GM23338 (cell line): Measurements from ENCODE around the gene GLI3. TPM values are rescaled to one million over a fixed set of nuclear protein-coding genes. Genes with fewer than 3 reads are reported as not detected.

Experiments used
- ATAC-seq: fragments of 200-7000 bp; cut with Tn5 transposase; 3 replicates; pipeline ENCODE4 v1.9.1; 2020
- DNase-seq: peaks from one replicate; pipeline ENCODE4 v3.0.0-alpha.2; 2015; ENCODE audit warnings: low spot score
- H2AFZ ChIP-seq: fragments of 200-600 bp; sonication (generic); 2 replicates; pipeline ENCODE4 v1.8.0; 2016; ENCODE audit warnings: antibody characterized with exemption, mild to moderate bottlenecking, moderate library complexity
- H3F3A ChIP-seq: fragments of 200-600 bp; sonication (generic); replicated peaks from 2 replicates; pipeline ENCODE4 v1.8.0; 2017; ENCODE audit warnings: antibody characterized with exemption, mixed run types, low read depth
- H3K27ac ChIP-seq: fragments of 200-600 bp; sonication (generic); 2 replicates; pipeline ENCODE4 v1.6.1; 2016; ENCODE audit warnings: low read depth
- H3K27me3 ChIP-seq: fragments of 200-600 bp; sonication (generic); 2 replicates; pipeline ENCODE4 v1.8.0; 2016; ENCODE audit warnings: mild to moderate bottlenecking, mixed run types, moderate library complexity; ENCODE audit not compliant: insufficient read depth
- H3K36me3 ChIP-seq: fragments of 200-600 bp; sonication (generic); 2 replicates; pipeline ENCODE4 v1.8.0; 2016; ENCODE audit warnings: mild to moderate bottlenecking; ENCODE audit not compliant: insufficient read depth
- H3K4me1 ChIP-seq: fragments of 200-600 bp; sonication (generic); 2 replicates; pipeline ENCODE4 v1.8.0; 2016; ENCODE audit warnings: mild to moderate bottlenecking, moderate library complexity; ENCODE audit not compliant: insufficient read depth
- H3K4me2 ChIP-seq: fragments of 200-600 bp; sonication (generic); 2 replicates; pipeline ENCODE4 v1.7.1; 2017; ENCODE audit warnings: mixed run types
- H3K4me3 ChIP-seq: fragments of 200-600 bp; sonication (generic); 2 replicates; pipeline ENCODE4 v1.6.1; 2016; ENCODE audit warnings: mixed run types
- H3K79me2 ChIP-seq: fragments of 200-600 bp; sonication (generic); replicated peaks from 2 replicates; pipeline ENCODE4 v1.8.0; 2017; ENCODE audit warnings: mild to moderate bottlenecking; ENCODE audit not compliant: insufficient read depth
- H3K9me2 ChIP-seq: fragments of 200-600 bp; sonication (generic); 2 replicates; pipeline ENCODE4 v1.8.0; 2017; ENCODE audit not compliant: insufficient read depth
- H4K20me1 ChIP-seq: fragments of 200-600 bp; sonication (generic); replicated peaks from 2 replicates; pipeline ENCODE4 v1.8.0; 2017; ENCODE audit warnings: mild to moderate bottlenecking; ENCODE audit not compliant: insufficient read depth
- H3K27ac Mint-ChIP-seq: 2 replicates; pipeline ENCODE4 v1.8.0; 2020; ENCODE audit warnings: inconsistent platforms, mild to moderate bottlenecking, moderate library complexity, mixed read lengths
- H3K27me3 Mint-ChIP-seq: 3 replicates; pipeline ENCODE4 v1.8.0; 2022; ENCODE audit warnings: low read depth, mild to moderate bottlenecking, moderate library complexity, mixed read lengths, inconsistent platforms; ENCODE audit not compliant: insufficient read depth, poor library complexity
- H3K36me3 Mint-ChIP-seq: 3 replicates; pipeline ENCODE4 v1.8.0; 2021; ENCODE audit warnings: low read depth, mild to moderate bottlenecking, inconsistent platforms, moderate library complexity, mixed read lengths
- H3K4me1 Mint-ChIP-seq: 3 replicates; pipeline ENCODE4 v1.8.0; 2020; ENCODE audit warnings: mild to moderate bottlenecking, inconsistent platforms, mixed read lengths
- H3K4me3 Mint-ChIP-seq: 3 replicates; pipeline ENCODE4 v1.8.0; 2021; ENCODE audit warnings: moderate library complexity, mild to moderate bottlenecking, inconsistent platforms, mixed read lengths
- H3K9me3 Mint-ChIP-seq: 3 replicates; pipeline ENCODE4 v1.8.0; 2020; ENCODE audit warnings: moderate library complexity, mild to moderate bottlenecking, inconsistent platforms, mixed read lengths
- CREB1 ChIP-seq: fragments of 250-450 bp; sonication (Bioruptor Pico); IDR thresholded peaks from 2 replicates; pipeline ENCODE4 v1.5.0; 2020; ENCODE audit warnings: low read depth, mild to moderate bottlenecking, moderate library complexity
- EZH2 ChIP-seq: fragments of 200-600 bp; sonication (generic); IDR thresholded peaks from one replicate; pipeline ENCODE4 v1.8.0; 2017; ENCODE audit warnings: antibody characterized with exemption, mild to moderate bottlenecking, low read depth; ENCODE audit not compliant: unreplicated experiment
- STAT1 ChIP-seq: IDR thresholded peaks from one replicate; pipeline ENCODE4 v1.6.1; 2016; ENCODE audit warnings: antibody characterized with exemption; ENCODE audit not compliant: unreplicated experiment
- ZNF331 ChIP-seq: fragments of 250-450 bp; sonication (Bioruptor Pico); IDR thresholded peaks from 2 replicates; pipeline ENCODE4 v1.5.0; 2020; ENCODE audit warnings: low read depth, mild to moderate bottlenecking, moderate library complexity
- polyA plus RNA-seq: library from polyadenylated mRNA; unstranded; fragments of >200 nt; fragmentation: Nextera tagmentation; extraction: Ambion mirVana; gene quantifications from 2 replicates; pipeline ENCODE4 v1.2.1, GENCODE V29; 2016
- total RNA-seq: library from RNA; depleted of rRNA; stranded (reverse); fragments of >200 nt; shearing (Covaris generic); gene quantifications from 2 replicates; pipeline ENCODE4 v1.2.3, GENCODE V29; 2014
- TF ChIP-seq, protein P1 (sequence below): fragments of 250-450 bp; sonication (Bioruptor Pico); IDR thresholded peaks from 2 replicates; pipeline ENCODE4 v1.5.0; 2020; ENCODE audit warnings: mild to moderate bottlenecking, moderate library complexity
- TF ChIP-seq, protein P2 (sequence below), 2 experiments: fragments of 200-600 bp in 1 of 2; sonication (generic) in 1 of 2; conservative IDR thresholded peaks; 2 replicates each; pipeline versions ENCODE4 v1.5.1 to v1.6.1; 2016 to 2017; ENCODE audit warnings: antibody characterized with exemption in 2 of 2, low read depth in 2 of 2, mild to moderate bottlenecking in 2 of 2, moderate library complexity in 1 of 2

GLI3 gene
- total and polyA plus RNA-seq, 2 experiments from 2014 or later = 16.1 to 17.9 TPM

DNA sequence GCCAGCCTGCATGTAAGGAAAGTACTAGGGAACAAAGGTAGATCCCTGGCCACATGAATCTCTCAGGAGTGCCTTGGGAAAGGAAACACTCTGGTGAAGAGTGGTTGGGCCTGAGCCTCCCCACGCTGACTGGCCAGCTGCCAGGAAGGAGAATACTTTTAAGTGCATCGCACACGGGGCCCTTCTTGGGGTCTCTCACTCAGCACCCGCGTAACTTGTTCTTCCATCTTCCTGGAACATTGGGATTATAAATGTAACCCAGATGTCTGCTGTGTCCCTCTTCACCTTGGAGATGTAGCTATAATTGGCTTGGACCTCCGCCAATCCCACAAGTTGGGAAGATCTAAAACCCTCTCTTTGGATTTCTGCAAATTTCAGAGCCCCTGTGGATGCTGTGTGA lies 4.4 kb upstream of the GLI3 start:
- peaks cover 35% of the 10 kb centered on the region for H3K27me3 ChIP-seq
- no peaks in the 10 kb centered on the region for H3K79me2 ChIP-seq
- no peak overlapping the region for H3K27ac Mint-ChIP-seq
- H3K4me3 ChIP-seq = no peak overlapping the region
- peaks cover 12% of the 10 kb centered on the region for H3K4me1 ChIP-seq
- H3F3A ChIP-seq = no peaks in the 10 kb centered on the region; the same call in 1 of the 2 replicates
- H3K36me3 ChIP-seq = no peaks in the 10 kb centered on the region
- peaks cover 16% of the 10 kb centered on the region for H3K27me3 Mint-ChIP-seq
- TF ChIP-seq STAT1 (no peak), ZNF331 (CRISPR knock-in tag) (no peak), CREB1 (CRISPR knock-in tag) (no peak), EZH2 (no peak)
- TF ChIP-seq, protein P1, sequence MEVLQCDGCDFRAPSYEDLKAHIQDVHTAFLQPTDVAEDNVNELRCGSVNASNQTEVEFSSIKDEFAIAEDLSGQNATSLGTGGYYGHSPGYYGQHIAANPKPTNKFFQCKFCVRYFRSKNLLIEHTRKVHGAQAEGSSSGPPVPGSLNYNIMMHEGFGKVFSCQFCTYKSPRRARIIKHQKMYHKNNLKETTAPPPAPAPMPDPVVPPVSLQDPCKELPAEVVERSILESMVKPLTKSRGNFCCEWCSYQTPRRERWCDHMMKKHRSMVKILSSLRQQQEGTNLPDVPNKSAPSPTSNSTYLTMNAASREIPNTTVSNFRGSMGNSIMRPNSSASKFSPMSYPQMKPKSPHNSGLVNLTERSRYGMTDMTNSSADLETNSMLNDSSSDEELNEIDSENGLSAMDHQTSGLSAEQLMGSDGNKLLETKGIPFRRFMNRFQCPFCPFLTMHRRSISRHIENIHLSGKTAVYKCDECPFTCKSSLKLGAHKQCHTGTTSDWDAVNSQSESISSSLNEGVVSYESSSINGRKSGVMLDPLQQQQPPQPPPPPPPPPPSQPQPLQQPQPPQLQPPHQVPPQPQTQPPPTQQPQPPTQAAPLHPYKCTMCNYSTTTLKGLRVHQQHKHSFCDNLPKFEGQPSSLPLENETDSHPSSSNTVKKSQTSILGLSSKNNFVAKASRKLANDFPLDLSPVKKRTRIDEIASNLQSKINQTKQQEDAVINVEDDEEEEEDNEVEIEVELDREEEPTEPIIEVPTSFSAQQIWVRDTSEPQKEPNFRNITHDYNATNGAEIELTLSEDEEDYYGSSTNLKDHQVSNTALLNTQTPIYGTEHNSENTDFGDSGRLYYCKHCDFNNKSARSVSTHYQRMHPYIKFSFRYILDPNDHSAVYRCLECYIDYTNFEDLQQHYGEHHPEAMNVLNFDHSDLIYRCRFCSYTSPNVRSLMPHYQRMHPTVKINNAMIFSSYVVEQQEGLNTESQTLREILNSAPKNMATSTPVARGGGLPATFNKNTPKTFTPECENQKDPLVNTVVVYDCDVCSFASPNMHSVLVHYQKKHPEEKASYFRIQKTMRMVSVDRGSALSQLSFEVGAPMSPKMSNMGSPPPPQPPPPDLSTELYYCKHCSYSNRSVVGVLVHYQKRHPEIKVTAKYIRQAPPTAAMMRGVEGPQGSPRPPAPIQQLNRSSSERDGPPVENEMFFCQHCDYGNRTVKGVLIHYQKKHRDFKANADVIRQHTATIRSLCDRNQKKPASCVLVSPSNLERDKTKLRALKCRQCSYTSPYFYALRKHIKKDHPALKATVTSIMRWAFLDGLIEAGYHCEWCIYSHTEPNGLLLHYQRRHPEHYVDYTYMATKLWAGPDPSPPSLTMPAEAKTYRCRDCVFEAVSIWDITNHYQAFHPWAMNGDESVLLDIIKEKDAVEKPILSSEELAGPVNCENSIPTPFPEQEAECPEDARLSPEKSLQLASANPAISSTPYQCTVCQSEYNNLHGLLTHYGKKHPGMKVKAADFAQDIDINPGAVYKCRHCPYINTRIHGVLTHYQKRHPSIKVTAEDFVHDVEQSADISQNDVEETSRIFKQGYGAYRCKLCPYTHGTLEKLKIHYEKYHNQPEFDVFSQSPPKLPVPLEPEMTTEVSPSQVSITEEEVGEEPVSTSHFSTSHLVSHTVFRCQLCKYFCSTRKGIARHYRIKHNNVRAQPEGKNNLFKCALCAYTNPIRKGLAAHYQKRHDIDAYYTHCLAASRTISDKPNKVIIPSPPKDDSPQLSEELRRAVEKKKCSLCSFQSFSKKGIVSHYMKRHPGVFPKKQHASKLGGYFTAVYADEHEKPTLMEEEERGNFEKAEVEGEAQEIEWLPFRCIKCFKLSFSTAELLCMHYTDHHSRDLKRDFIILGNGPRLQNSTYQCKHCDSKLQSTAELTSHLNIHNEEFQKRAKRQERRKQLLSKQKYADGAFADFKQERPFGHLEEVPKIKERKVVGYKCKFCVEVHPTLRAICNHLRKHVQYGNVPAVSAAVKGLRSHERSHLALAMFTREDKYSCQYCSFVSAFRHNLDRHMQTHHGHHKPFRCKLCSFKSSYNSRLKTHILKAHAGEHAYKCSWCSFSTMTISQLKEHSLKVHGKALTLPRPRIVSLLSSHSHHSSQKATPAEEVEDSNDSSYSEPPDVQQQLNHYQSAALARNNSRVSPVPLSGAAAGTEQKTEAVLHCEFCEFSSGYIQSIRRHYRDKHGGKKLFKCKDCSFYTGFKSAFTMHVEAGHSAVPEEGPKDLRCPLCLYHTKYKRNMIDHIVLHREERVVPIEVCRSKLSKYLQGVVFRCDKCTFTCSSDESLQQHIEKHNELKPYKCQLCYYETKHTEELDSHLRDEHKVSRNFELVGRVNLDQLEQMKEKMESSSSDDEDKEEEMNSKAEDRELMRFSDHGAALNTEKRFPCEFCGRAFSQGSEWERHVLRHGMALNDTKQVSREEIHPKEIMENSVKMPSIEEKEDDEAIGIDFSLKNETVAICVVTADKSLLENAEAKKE (CRISPR knock-in tag) = no peak
- TF ChIP-seq, protein P2, sequence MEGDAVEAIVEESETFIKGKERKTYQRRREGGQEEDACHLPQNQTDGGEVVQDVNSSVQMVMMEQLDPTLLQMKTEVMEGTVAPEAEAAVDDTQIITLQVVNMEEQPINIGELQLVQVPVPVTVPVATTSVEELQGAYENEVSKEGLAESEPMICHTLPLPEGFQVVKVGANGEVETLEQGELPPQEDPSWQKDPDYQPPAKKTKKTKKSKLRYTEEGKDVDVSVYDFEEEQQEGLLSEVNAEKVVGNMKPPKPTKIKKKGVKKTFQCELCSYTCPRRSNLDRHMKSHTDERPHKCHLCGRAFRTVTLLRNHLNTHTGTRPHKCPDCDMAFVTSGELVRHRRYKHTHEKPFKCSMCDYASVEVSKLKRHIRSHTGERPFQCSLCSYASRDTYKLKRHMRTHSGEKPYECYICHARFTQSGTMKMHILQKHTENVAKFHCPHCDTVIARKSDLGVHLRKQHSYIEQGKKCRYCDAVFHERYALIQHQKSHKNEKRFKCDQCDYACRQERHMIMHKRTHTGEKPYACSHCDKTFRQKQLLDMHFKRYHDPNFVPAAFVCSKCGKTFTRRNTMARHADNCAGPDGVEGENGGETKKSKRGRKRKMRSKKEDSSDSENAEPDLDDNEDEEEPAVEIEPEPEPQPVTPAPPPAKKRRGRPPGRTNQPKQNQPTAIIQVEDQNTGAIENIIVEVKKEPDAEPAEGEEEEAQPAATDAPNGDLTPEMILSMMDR (conservative IDR thresholded peaks at IDR 0.05; ENCODE audit: low read depth in 2 of 2) = no peak
- H3K4me2 ChIP-seq = no peak overlapping the region
- ATAC-seq (no peak), DNase-seq (no peak)
- no peaks in the 10 kb centered on the region; the same call in 2 of the 3 replicates for H3K36me3 Mint-ChIP-seq
- H3K4me1 Mint-ChIP-seq = peaks cover 26% of the 10 kb centered on the region
- H3K27ac ChIP-seq = no peak overlapping the region
- no peaks in the 10 kb centered on the region for H4K20me1 ChIP-seq
- H3K9me2 ChIP-seq = no peaks in the 10 kb centered on the region
- H2AFZ ChIP-seq = no peak overlapping the region
- no peaks in the 10 kb centered on the region for H3K9me3 Mint-ChIP-seq
- no peak overlapping the region for H3K4me3 Mint-ChIP-seq
